Muscle layer of colon (tissue), 2 donors: ENCODE results near the gene HDAC5.

Experiments used
- H3K27ac ChIP-seq: one replicate; pipeline ENCODE4 v1.7.0; 2013; ENCODE audit warnings: low read depth, mild to moderate bottlenecking, low read length, moderate library complexity
- H3K27me3 ChIP-seq, 2 donors: one replicate each; pipeline ENCODE4 v1.7.0; 2013; ENCODE audit warnings: low read length in 2 of 2, mild to moderate bottlenecking in 2 of 2; ENCODE audit not compliant: insufficient read depth in 2 of 2, control insufficient read depth in 1 of 2
- H3K36me3 ChIP-seq: one replicate; pipeline ENCODE4 v1.7.0; 2013; ENCODE audit warnings: mild to moderate bottlenecking, low read length; ENCODE audit not compliant: insufficient read depth
- H3K4me1 ChIP-seq: one replicate; pipeline ENCODE4 v1.7.0; 2013; ENCODE audit warnings: mild to moderate bottlenecking, low read length; ENCODE audit not compliant: insufficient read depth
- H3K4me3 ChIP-seq, 2 donors: one replicate each; pipeline ENCODE4 v1.7.0; 2013; ENCODE audit warnings: low read length in 2 of 2, low read depth in 1 of 2, mild to moderate bottlenecking in 1 of 2, moderate library complexity in 1 of 2
- H3K9ac ChIP-seq: one replicate; pipeline ENCODE4 v1.7.0; 2013; ENCODE audit warnings: low read length
- H3K9me3 ChIP-seq: one replicate; pipeline ENCODE4 v1.7.0; 2013; ENCODE audit warnings: mild to moderate bottlenecking, low read length
- donor health status: abdominal sarcoma.
- donor health status: Adenocarcinoma of cecum.

The HDAC5 gene

GRCh38 chr17:44123356-44124117, at the start of gene HDAC5:
TSS of gene HDAC5 (minus strand) at chr17:44123641. CDS start at chr17:44117515, 6,126 bp downstream.
- no peaks in the 10 kb centered on the region for H3K9me3 ChIP-seq

GRCh38 chr17:44171931-44172455, 48.6 kb upstream of the HDAC5 start:
- Histone ChIP-seq H3K36me3 (no peaks in the 10 kb centered on the region), H3K4me1 (peaks cover 16% of the 10 kb centered on the region), H3K9ac (no peak overlapping the region), H3K27me3 (no peaks in the 10 kb centered on the region), H3K9me3 (no peaks in the 10 kb centered on the region), H3K27ac (no peak overlapping the region), H3K4me3 (no peak overlapping the region)

More at GRCh38 chr17:44123356-44124117, at the start of gene HDAC5:
- Histone ChIP-seq H3K4me1 (peaks cover 39% of the 10 kb centered on the region), H3K36me3 (peaks cover 7% of the 10 kb centered on the region), H3K27ac (peak within 1 kb of the TSS; percentile 80), H3K4me3 (peak within 1 kb of the TSS; percentile 80 to 94), H3K27me3 (no peaks in the 10 kb centered on the region), H3K9ac (peak within 1 kb of the TSS; percentile 80)

- H3K9me3 ChIP-seq = no peaks in the 10 kb centered on the region
- H3K4me3 ChIP-seq = peak within 1 kb of the TSS; percentile 18 to 60
- peak within 1 kb of the TSS; percentile 35 for H3K27ac ChIP-seq
- peaks cover 16% of the 10 kb centered on the region for H3K4me1 ChIP-seq
- H3K27me3 ChIP-seq = no peaks in the 10 kb centered on the region
- peak within 1 kb of the TSS; percentile 53 for H3K9ac ChIP-seq
- no peaks in the 10 kb centered on the region for H3K36me3 ChIP-seq
Measured at GRCh38 chr17:44170499-44171201, 47.2 kb upstream of the HDAC5 start, which contains the start of gene ASB16. TSS of gene ASB16 (plus strand) at chr17:44170704. CDS start at chr17:44170790, 86 bp downstream.

GRCh38 chr17:44170135-44170498, 46.7 kb upstream of the HDAC5 start:
- no peak overlapping the region for H3K9ac ChIP-seq

GRCh38 chr17:44167181-44167861, 43.9 kb upstream of the HDAC5 start:
- H3K9me3 ChIP-seq = no peaks in the 10 kb centered on the region
- H3K27me3 ChIP-seq = no peaks in the 10 kb centered on the region
- no peak overlapping the region for H3K27ac ChIP-seq
- no peaks in the 10 kb centered on the region for H3K36me3 ChIP-seq
- no peak overlapping the region for H3K4me3 ChIP-seq
- H3K4me1 ChIP-seq = peaks cover 16% of the 10 kb centered on the region
- no peak overlapping the region for H3K9ac ChIP-seq

More at GRCh38 chr17:44170135-44170498, 46.7 kb upstream of the HDAC5 start:
- Histone ChIP-seq H3K4me3 (peak overlapping the region in 1 of 2 donors; percentile 60), H3K36me3 (no peaks in the 10 kb centered on the region), H3K27ac (peak overlapping the region; percentile 35), H3K27me3 (no peaks in the 10 kb centered on the region), H3K4me1 (peaks cover 16% of the 10 kb centered on the region), H3K9me3 (no peaks in the 10 kb centered on the region)

- no peaks in the 10 kb centered on the region for H3K36me3 ChIP-seq
- H3K4me1 ChIP-seq = peaks cover 8% of the 10 kb centered on the region
- H3K27ac ChIP-seq = no peak overlapping the region
Measured at GRCh38 chr17:44164476-44164875, 41.0 kb upstream of the HDAC5 start.

GRCh38 chr17:44159519-44160210, 36.2 kb upstream of the HDAC5 start:
- H3K27ac ChIP-seq = no peak overlapping the region
- H3K4me3 ChIP-seq = no peak overlapping the region
- H3K27me3 ChIP-seq = no peaks in the 10 kb centered on the region
- no peaks in the 10 kb centered on the region for H3K9me3 ChIP-seq
- no peak overlapping the region for H3K9ac ChIP-seq
- H3K4me1 ChIP-seq = no peaks in the 10 kb centered on the region
- H3K36me3 ChIP-seq = no peaks in the 10 kb centered on the region

More at GRCh38 chr17:44164476-44164875, 41.0 kb upstream of the HDAC5 start:
- Histone ChIP-seq H3K9ac (no peak overlapping the region), H3K27me3 (no peaks in the 10 kb centered on the region), H3K4me3 (no peak overlapping the region), H3K9me3 (no peaks in the 10 kb centered on the region)

GRCh38 chr17:44155488-44155887, 32.0 kb upstream of the HDAC5 start:
- Histone ChIP-seq H3K4me1 (no peaks in the 10 kb centered on the region), H3K36me3 (no peaks in the 10 kb centered on the region), H3K27ac (no peak overlapping the region), H3K9me3 (no peaks in the 10 kb centered on the region), H3K4me3 (no peak overlapping the region), H3K27me3 (no peaks in the 10 kb centered on the region), H3K9ac (no peak overlapping the region)

GRCh38 chr17:44152875-44153274, 29.4 kb upstream of the HDAC5 start:
- no peaks in the 10 kb centered on the region for H3K4me1 ChIP-seq
- H3K36me3 ChIP-seq = no peaks in the 10 kb centered on the region
- no peaks in the 10 kb centered on the region for H3K27me3 ChIP-seq
- no peak overlapping the region for H3K9ac ChIP-seq
- H3K9me3 ChIP-seq = no peaks in the 10 kb centered on the region
- no peak overlapping the region for H3K4me3 ChIP-seq
- H3K27ac ChIP-seq = no peak overlapping the region

GRCh38 chr17:44149750-44150329, 26.4 kb upstream of the HDAC5 start:
- no peak overlapping the region for H3K9ac ChIP-seq
- H3K27me3 ChIP-seq = no peaks in the 10 kb centered on the region
- no peaks in the 10 kb centered on the region for H3K9me3 ChIP-seq
- no peak overlapping the region for H3K27ac ChIP-seq
- H3K4me1 ChIP-seq = no peaks in the 10 kb centered on the region
- H3K4me3 ChIP-seq = no peak overlapping the region
- H3K36me3 ChIP-seq = no peaks in the 10 kb centered on the region
